ENCODE results near the gene OSGIN1. TPM values are rescaled to one million over a fixed set of nuclear protein-coding genes. Genes with fewer than 3 reads are reported as not detected.
A peak's percentile ranks its signal among the peaks of the same experiment; 100 is the strongest.

OSGIN1 gene
- total and polyA plus RNA-seq, 2 of the 8 experiments (the other 6 are each of a cell fraction or from before 2014, with no cell fraction given), result 0.58 to 0.76 TPM

GRCh38 chr16:84013787-84014569, 60.9 kb downstream of the OSGIN1 start (continued):
- TF ChIP-seq PHF8 (conservative IDR thresholded peaks at IDR 0.05; ENCODE audit: low read depth, low read length) (no peak), RAD21 (IDR thresholded peaks at IDR 0.05 in 1 of 2, conservative IDR thresholded peaks at IDR 0.05 in 1 of 2; ENCODE audit: low read depth in 2 of 2, low read length in 2 of 2) (no peak), POLR2A (IDR thresholded peaks at IDR 0.05; ENCODE audit: control extremely low read depth in 1 of 2, low read depth in 2 of 2, low read length in 2 of 2) (0 out of 3 replicates have a peak, but pooled peaks of 1 of the 2 experiments have one; percentile 26), CTCF (IDR thresholded peaks at IDR 0.05; ENCODE audit: control extremely low read depth in 1 of 3, insufficient read depth in 1 of 3, low read depth in 1 of 3, low read length in 3 of 3) (no peak), FOSL1 (IDR thresholded peaks at IDR 0.05; ENCODE audit: insufficient read depth, low read depth, low read length) (no peak), SUZ12 (IDR thresholded peaks at IDR 0.05; ENCODE audit: low read length) (no peak), SP1 (IDR thresholded peaks at IDR 0.05; ENCODE audit: low read depth, low read length) (peak; percentile 55; the same call in 1 of the 2 replicates), SIX5 (IDR thresholded peaks at IDR 0.05; ENCODE audit: low read depth, low read length) (no peak), EZH2 (IDR thresholded peaks at IDR 0.05; ENCODE audit: low read depth, low read length, severe bottlenecking) (no peak), E2F6 (IDR thresholded peaks at IDR 0.05) (peak; percentile 81), SP2 (IDR thresholded peaks at IDR 0.05; ENCODE audit: low read length) (no peak)

Data from H1 (cell line).